ENCODE results near the gene RPL27.

DNA sequence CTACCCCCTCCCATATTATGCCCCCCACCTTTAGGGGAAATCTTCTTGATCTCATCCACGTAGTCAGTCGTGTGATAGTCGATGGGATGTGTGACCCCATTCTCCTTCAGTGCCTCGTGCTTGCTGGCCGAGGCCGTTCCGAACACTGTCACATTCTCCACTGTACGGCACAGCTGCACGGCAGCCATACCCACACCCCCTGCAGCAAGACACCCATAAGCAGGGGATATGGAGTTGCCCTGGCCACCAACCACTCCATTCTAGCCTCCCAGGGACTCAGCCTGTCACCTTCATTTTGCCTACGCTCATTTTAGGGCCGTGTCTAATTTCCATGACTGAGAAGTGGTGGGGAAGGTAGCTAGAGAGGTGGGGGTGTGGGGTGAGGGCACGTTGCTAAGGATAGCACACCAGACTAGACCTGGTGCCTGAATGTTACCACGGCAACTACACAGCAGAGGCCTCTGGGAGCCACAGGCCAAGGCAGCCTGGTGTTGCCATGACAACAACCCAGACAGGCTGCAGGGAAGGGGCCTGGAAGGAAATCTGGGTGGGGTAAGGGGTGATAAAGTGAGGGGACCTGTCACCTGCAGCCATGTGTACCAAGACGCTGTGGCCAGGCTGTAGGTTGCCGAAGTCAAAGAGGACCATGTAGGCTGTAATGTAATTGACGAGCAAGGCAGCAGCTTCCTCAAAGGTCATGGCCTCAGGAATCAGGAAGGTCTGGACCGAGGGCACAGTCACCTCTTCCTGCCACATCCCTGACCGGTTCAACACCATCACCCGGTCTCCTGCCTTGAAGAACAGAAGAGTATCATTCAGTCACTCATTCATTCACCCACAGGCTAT, 20.0 kb downstream of the RPL27 start:
- TF ChIP-seq, protein P1, sequence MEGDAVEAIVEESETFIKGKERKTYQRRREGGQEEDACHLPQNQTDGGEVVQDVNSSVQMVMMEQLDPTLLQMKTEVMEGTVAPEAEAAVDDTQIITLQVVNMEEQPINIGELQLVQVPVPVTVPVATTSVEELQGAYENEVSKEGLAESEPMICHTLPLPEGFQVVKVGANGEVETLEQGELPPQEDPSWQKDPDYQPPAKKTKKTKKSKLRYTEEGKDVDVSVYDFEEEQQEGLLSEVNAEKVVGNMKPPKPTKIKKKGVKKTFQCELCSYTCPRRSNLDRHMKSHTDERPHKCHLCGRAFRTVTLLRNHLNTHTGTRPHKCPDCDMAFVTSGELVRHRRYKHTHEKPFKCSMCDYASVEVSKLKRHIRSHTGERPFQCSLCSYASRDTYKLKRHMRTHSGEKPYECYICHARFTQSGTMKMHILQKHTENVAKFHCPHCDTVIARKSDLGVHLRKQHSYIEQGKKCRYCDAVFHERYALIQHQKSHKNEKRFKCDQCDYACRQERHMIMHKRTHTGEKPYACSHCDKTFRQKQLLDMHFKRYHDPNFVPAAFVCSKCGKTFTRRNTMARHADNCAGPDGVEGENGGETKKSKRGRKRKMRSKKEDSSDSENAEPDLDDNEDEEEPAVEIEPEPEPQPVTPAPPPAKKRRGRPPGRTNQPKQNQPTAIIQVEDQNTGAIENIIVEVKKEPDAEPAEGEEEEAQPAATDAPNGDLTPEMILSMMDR (conservative IDR thresholded peaks at IDR 0.05; ENCODE audit: low read depth, low read length), result no peak
- TF ChIP-seq EZH2 (IDR thresholded peaks at IDR 0.05; ENCODE audit: borderline replicate concordance, low read depth, low read length, poor library complexity, severe bottlenecking), result no peak

All from A673 (cell line).